ENCODE data around the gene GULP1.

GULP1 gene

DNA sequence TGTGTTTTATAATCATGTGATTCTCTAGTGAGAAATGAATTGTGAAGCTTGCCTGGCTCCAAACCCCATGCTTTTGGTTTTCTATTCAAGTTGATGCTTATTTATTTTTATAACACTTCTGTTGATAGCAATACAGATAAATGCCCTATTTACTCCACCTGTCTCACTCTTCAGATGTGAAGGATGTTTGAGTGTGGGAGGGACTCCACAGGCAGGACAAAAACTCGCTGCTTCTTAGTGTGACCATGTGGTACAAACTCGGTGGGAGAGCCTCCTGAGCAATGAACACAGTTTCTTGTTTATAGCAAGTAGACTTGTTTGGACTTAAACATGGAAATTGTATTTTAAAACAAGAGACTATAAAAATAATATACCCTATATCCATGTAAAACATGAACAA is 219.7 kb downstream of the GULP1 start:
- POLR2A ChIA-PET: no interaction called here
- no peak for DNase-seq (ENCODE audit: extremely low spot score)
- TF ChIP-seq, protein P1, sequence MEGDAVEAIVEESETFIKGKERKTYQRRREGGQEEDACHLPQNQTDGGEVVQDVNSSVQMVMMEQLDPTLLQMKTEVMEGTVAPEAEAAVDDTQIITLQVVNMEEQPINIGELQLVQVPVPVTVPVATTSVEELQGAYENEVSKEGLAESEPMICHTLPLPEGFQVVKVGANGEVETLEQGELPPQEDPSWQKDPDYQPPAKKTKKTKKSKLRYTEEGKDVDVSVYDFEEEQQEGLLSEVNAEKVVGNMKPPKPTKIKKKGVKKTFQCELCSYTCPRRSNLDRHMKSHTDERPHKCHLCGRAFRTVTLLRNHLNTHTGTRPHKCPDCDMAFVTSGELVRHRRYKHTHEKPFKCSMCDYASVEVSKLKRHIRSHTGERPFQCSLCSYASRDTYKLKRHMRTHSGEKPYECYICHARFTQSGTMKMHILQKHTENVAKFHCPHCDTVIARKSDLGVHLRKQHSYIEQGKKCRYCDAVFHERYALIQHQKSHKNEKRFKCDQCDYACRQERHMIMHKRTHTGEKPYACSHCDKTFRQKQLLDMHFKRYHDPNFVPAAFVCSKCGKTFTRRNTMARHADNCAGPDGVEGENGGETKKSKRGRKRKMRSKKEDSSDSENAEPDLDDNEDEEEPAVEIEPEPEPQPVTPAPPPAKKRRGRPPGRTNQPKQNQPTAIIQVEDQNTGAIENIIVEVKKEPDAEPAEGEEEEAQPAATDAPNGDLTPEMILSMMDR (IDR thresholded peaks at IDR 0.05; ENCODE audit: control extremely low read depth, extremely low read depth, low read depth, missing control alignments): no peak
- CTCF ChIA-PET: interaction anchor here (1.0 to 1.1 kb wide), 4 partner anchors 11 to 1012 kb away, joined by 3 to 4 read pairs (median 3); no protein-coding TSS in a partner anchor

DNA sequence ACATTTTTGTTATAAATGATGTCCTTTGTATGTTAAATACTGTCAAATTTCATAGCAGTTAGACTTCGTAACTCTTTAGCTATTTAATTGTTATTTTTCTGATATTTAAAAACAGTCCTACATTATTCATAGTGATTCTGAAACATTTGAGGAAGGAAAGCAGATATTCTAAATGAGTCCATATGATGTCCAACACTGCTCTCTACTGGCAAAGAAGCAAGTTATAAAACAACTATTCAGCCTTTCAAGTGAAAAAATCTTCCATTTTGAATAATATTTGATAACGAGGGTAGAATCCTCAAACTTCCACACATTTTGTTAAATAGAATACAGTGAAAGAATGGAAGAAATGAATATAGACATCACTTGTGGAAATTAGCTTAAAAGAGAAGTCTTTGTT is 220.8 kb downstream of the GULP1 start:
- ChIA-PET CTCF (interaction anchor here (1.0 to 1.2 kb wide), 3 partner anchors 10 to 931 kb away, joined by 3 to 4 read pairs (median 3); no protein-coding TSS in a partner anchor), POLR2A (no interaction called here)
- TF ChIP-seq, protein P1 (IDR thresholded peaks at IDR 0.05; ENCODE audit: control extremely low read depth, extremely low read depth, low read depth, missing control alignments): peak; percentile 49
- no peak for DNase-seq (ENCODE audit: extremely low spot score)

DNA sequence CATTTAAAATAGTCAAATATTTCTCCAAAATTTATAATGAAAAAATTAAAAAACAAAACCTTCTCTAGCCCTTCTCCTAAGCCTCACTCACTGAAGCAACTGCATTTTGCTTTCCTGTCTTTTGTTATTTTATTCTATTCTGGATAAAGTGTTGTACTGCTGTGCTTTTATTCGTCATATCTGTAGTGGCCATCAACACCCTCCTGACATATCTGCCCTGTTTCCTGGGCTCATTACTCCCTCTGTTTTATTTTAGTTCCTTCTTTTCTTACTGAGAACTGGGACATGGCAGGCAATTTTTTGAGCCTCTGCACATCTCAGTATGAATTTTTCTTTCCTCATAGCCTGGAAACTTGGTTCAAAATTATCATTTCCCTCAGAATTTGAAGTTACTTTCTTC is 224.2 kb downstream of the GULP1 start:
- TF ChIP-seq, protein P1 (IDR thresholded peaks at IDR 0.05; ENCODE audit: control extremely low read depth, extremely low read depth, low read depth, missing control alignments): no peak
- DNase-seq (ENCODE audit: extremely low spot score): no peak
- POLR2A ChIA-PET: no interaction called here
- CTCF ChIA-PET: no interaction called here

DNA sequence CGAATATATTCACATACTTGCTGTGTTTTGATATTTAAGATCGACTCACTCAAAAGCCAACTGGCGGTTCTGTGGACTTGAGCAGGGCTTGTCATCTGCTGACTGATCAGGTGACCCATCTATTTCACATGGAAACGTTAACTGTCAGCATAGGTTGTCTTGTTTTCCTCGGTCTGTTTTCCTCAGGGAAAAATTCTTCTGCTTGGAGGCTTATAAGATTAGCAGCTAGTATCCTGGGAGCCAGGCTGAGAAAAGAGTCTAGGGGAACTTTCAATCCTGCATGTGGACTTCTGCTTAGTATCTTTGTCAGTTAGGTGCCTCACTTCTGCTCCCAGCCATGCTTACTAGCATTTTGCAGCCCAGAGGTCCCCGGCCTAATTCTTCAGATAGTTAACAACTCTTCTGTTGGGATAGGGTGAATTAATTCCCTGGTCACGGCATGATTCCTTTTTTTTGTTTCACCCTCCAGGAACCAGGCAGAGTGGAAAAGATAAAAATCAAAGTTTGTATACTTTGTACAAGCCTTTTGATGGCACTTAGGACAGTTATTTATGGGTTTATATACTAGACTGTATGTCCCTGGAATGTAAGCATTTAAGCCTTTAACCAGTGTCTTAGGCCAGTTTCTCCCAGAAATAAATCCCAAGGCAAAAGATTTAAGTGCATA is 226.0 kb downstream of the GULP1 start:
- ChIA-PET POLR2A (no interaction called here), CTCF (no interaction called here)
- no peak for DNase-seq (ENCODE audit: extremely low spot score)
- TF ChIP-seq, protein P1 (IDR thresholded peaks at IDR 0.05; ENCODE audit: control extremely low read depth, extremely low read depth, low read depth, missing control alignments): no peak

DNA sequence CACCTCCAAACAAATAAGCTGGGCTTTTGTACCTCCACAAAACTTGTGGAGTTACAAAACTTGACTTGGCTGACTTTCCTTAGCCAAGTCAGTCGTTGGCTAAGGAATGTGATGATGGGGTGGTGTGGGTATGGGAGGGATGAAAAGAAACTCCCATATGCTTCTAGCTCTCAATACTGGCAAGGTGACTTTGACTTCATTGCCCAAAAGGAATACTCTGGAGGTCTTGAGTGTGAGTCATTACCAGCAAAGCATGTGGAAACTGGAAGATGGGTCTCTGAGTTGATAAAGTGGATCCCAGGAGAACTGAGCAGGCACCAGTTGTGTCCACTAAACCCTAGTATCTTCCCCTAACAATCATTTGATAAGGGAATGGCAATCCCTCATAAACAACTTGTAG is 226.7 kb downstream of the GULP1 start:
- no peak for DNase-seq (ENCODE audit: extremely low spot score)
- CTCF ChIA-PET: no interaction called here
- POLR2A ChIA-PET: no interaction called here
- TF ChIP-seq, protein P1 (IDR thresholded peaks at IDR 0.05; ENCODE audit: control extremely low read depth, extremely low read depth, low read depth, missing control alignments): no peak

DNA sequence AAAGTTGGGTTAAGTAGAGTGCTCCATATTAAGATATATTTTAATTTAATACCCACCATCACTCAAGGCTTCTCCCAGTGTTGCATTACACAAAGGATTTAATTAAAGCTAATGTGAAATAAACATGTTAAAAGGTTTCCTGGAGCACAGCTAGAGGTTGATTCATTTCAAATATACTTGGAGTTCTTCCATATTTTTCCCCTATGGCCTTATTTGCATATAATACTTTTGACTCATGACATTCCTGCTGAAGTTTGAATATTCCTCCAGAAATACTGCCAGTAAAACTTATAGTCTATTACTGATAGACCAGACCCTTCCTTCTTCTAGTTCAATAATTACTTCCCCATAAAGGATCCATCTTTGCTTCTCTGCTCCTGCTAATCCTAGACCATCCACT is 227.5 kb downstream of the GULP1 start:
- ChIA-PET CTCF (interaction anchor here (1.5 to 2.0 kb wide), 2 partner anchors 15 to 894 kb away, joined by 4 to 5 read pairs; no protein-coding TSS in a partner anchor), POLR2A (no interaction called here)
- no peak for DNase-seq (ENCODE audit: extremely low spot score)
- TF ChIP-seq, protein P1 (IDR thresholded peaks at IDR 0.05; ENCODE audit: control extremely low read depth, extremely low read depth, low read depth, missing control alignments): no peak
